Activated B cell treated with CpG ODN at 0.5 μM for 24 hours (primary cell): ENCODE data around the gene ENTPD2. TPM values are rescaled to one million over a fixed set of nuclear protein-coding genes. Genes with fewer than 3 reads are reported as not detected.

Experiments
- ATAC-seq: fragments of 200-7000 bp; cut with Tn5 transposase; one replicate; pipeline ENCODE4 v1.10.0; 2021; ENCODE audit warnings: low read depth, mild to moderate bottlenecking, moderate library complexity
- CTCF ChIA-PET: fragments of 350-600 bp; sonication (Branson Sonifier 250); formaldehyde crosslinking; loops from one replicate; lab custom pipeline; 2021; ENCODE audit warnings: antibody characterized with exemption; lab: Charles Lee
- POLR2A ChIA-PET: fragments of 350-600 bp; sonication (Branson Sonifier 250); formaldehyde crosslinking; loops from one replicate; lab custom pipeline; 2021; ENCODE audit warnings: antibody characterized with exemption; lab: Charles Lee
- DNase-seq: peaks from one replicate; pipeline ENCODE4 v3.0.0; 2022
- H3K27ac Mint-ChIP-seq: one replicate; pipeline ENCODE4 v1.8.0; 2020; ENCODE audit warnings: mixed read lengths
- H3K27me3 Mint-ChIP-seq: one replicate; pipeline ENCODE4 v1.8.0; 2021; ENCODE audit warnings: mixed read lengths
- H3K36me3 Mint-ChIP-seq: one replicate; pipeline ENCODE4 v1.8.0; 2021; ENCODE audit warnings: low read depth, mixed read lengths
- H3K4me1 Mint-ChIP-seq: one replicate; pipeline ENCODE4 v1.8.0; 2021; ENCODE audit warnings: mixed read lengths
- H3K4me3 Mint-ChIP-seq: one replicate; pipeline ENCODE4 v1.8.0; 2020; ENCODE audit warnings: mild to moderate bottlenecking, mixed read lengths
- H3K9me3 Mint-ChIP-seq: one replicate; pipeline ENCODE4 v1.8.0; 2020; ENCODE audit warnings: mixed read lengths
- intact Hi-C: fragments of 100-400 bp; cut with micrococcal nuclease; formaldehyde crosslinking; loops from one replicate; pipeline ENCODE4 v1.15.1; 2024
- total RNA-seq: library from RNA; stranded (reverse); gene quantifications from 2 replicates; pipeline ENCODE4 v1.2.3, GENCODE V29; 2022
- TF ChIP-seq, protein P1 (sequence below): fragments of 200-600 bp; IDR thresholded peaks from one replicate; pipeline ENCODE4 v1.8.0; 2022; ENCODE audit warnings: antibody characterized with exemption, mild to moderate bottlenecking

The ENTPD2 gene
- total RNA-seq, 1 donor from 2014 or later: not detected

DNA sequence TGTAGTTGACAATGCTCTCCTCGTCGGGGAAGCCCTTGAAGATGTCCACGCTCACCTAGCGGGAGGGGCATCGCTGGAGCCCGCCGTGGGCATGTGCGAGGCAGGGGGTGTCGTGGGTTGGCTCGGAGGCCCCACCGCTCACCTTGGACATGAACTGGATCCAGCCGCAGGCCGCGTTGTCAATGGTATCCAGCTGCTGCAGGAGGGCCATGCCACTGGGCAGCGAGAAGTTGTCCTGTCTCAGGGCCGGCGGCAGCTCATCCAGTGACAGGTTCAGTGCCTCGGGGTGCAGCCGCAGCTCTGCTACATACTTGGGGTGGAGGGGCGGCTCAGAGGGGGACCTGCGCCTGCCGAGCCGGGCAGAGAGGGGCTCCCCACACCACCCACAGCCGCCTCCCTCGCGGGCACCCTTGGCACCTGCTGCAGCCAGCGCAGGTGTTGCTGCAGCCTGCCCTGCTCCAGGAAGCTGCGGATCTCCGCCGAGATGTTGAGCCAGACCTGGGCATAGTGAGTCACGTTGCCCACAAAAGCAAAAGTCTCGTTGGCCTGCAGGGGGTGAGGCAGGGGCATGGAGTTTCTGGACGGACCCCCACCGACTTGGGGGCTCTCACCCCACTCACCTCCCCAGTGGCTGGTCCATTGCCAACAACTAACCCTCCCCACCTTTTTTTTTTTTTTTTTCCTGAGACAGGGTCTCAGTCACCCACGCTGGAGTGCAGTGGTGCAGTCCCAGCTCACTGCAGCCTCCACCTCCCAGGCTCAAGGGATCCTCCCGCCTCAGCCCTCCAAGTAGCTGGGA lies 34.9 kb downstream of the ENTPD2 start:
- CTCF ChIA-PET: no interaction called here
- peaks cover 1% of the 10 kb centered on the region for H3K4me1 Mint-ChIP-seq
- POLR2A ChIA-PET: no interaction called here
- ATAC-seq (no peak), DNase-seq (no peak)
- TF ChIP-seq, protein P1, sequence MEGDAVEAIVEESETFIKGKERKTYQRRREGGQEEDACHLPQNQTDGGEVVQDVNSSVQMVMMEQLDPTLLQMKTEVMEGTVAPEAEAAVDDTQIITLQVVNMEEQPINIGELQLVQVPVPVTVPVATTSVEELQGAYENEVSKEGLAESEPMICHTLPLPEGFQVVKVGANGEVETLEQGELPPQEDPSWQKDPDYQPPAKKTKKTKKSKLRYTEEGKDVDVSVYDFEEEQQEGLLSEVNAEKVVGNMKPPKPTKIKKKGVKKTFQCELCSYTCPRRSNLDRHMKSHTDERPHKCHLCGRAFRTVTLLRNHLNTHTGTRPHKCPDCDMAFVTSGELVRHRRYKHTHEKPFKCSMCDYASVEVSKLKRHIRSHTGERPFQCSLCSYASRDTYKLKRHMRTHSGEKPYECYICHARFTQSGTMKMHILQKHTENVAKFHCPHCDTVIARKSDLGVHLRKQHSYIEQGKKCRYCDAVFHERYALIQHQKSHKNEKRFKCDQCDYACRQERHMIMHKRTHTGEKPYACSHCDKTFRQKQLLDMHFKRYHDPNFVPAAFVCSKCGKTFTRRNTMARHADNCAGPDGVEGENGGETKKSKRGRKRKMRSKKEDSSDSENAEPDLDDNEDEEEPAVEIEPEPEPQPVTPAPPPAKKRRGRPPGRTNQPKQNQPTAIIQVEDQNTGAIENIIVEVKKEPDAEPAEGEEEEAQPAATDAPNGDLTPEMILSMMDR: no peak
- H3K9me3 Mint-ChIP-seq: no peaks in the 10 kb centered on the region
- no peak overlapping the region for H3K4me3 Mint-ChIP-seq
- H3K36me3 Mint-ChIP-seq: peaks cover 6% of the 10 kb centered on the region
- H3K27me3 Mint-ChIP-seq: no peaks in the 10 kb centered on the region
- no peak overlapping the region for H3K27ac Mint-ChIP-seq
- intact Hi-C loops: no loop called here

GRCh38 chr9:137017791-137018497 lies 35.9 kb downstream of the ENTPD2 start:
- Mint-ChIP-seq H3K9me3 (no peaks in the 10 kb centered on the region), H3K27me3 (no peaks in the 10 kb centered on the region), H3K4me3 (no peak overlapping the region), H3K27ac (no peak overlapping the region), H3K36me3 (peaks cover 6% of the 10 kb centered on the region), H3K4me1 (peaks cover 1% of the 10 kb centered on the region)
- intact Hi-C loops: no loop called here
- DNase-seq (no peak), ATAC-seq (no peak)
- TF ChIP-seq, protein P1: no peak
- CTCF ChIA-PET: no interaction called here
- POLR2A ChIA-PET: no interaction called here

GRCh38 chr9:137017071-137017470 lies 36.8 kb downstream of the ENTPD2 start:
- no peak overlapping the region for H3K4me3 Mint-ChIP-seq
- ATAC-seq: no peak
- ChIA-PET POLR2A (no interaction called here), CTCF (no interaction called here)
- peaks cover under 1% of the 10 kb centered on the region for H3K4me1 Mint-ChIP-seq
- intact Hi-C loops: no loop called here
- H3K36me3 Mint-ChIP-seq: peaks cover 8% of the 10 kb centered on the region
- TF ChIP-seq, protein P1: no peak
- DNase-seq: no peak
- no peaks in the 10 kb centered on the region for H3K27me3 Mint-ChIP-seq
- H3K27ac Mint-ChIP-seq: no peak overlapping the region
- no peaks in the 10 kb centered on the region for H3K9me3 Mint-ChIP-seq

- Mint-ChIP-seq H3K27me3 (no peaks in the 10 kb centered on the region), H3K27ac (no peak overlapping the region), H3K9me3 (no peaks in the 10 kb centered on the region), H3K4me3 (no peak overlapping the region), H3K4me1 (no peaks in the 10 kb centered on the region), H3K36me3 (peaks cover 9% of the 10 kb centered on the region)
- DNase-seq (no peak), ATAC-seq (no peak)
- intact Hi-C loops: no loop called here
- TF ChIP-seq, protein P1: no peak
- POLR2A ChIA-PET: no interaction called here
- CTCF ChIA-PET: no interaction called here
Observed at GRCh38 chr9:137016436-137016835, 37.4 kb downstream of the ENTPD2 start.

GRCh38 chr9:137015976-137016375 lies 37.9 kb downstream of the ENTPD2 start:
- intact Hi-C loops: no loop called here
- TF ChIP-seq, protein P1: no peak
- no peak for DNase-seq

More at GRCh38 chr9:137015976-137016375, 37.9 kb downstream of the ENTPD2 start:
- H3K36me3 Mint-ChIP-seq: peaks cover 9% of the 10 kb centered on the region
- H3K4me1 Mint-ChIP-seq: no peaks in the 10 kb centered on the region
- ChIA-PET CTCF (no interaction called here), POLR2A (no interaction called here)
- H3K9me3 Mint-ChIP-seq: no peaks in the 10 kb centered on the region
- H3K4me3 Mint-ChIP-seq: no peak overlapping the region
- no peak overlapping the region for H3K27ac Mint-ChIP-seq
- ATAC-seq: no peak
- no peaks in the 10 kb centered on the region for H3K27me3 Mint-ChIP-seq
